GM23338 (cell line): ENCODE results near the gene ARAF.

Source experiments
- CTCF ChIP-seq, 2 experiments: fragments of 200-600 bp in 1 of 2; sonication (generic) in 1 of 2; conservative IDR thresholded peaks; 2 replicates each; pipeline versions ENCODE4 v1.5.1 to v1.6.1; 2016 to 2017; ENCODE audit warnings: antibody characterized with exemption in 2 of 2, low read depth in 2 of 2, mild to moderate bottlenecking in 2 of 2, moderate library complexity in 1 of 2
- ETS1 ChIP-seq: IDR thresholded peaks from 2 replicates; pipeline ENCODE4 v1.6.1; 2016; ENCODE audit warnings: antibody characterized with exemption
- EZH2 ChIP-seq: fragments of 200-600 bp; sonication (generic); IDR thresholded peaks from one replicate; pipeline ENCODE4 v1.8.0; 2017; ENCODE audit warnings: antibody characterized with exemption, mild to moderate bottlenecking, low read depth; ENCODE audit not compliant: unreplicated experiment
- EZH2phosphoT487 ChIP-seq: fragments of 200-600 bp; sonication (generic); IDR thresholded peaks from one replicate; pipeline ENCODE4 v1.8.1; 2018; ENCODE audit warnings: antibody characterized with exemption; ENCODE audit not compliant: unreplicated experiment
- JUNB ChIP-seq: IDR thresholded peaks from one replicate; pipeline ENCODE4 v1.6.1; 2016; ENCODE audit warnings: antibody characterized with exemption; ENCODE audit not compliant: unreplicated experiment
- REST ChIP-seq: IDR thresholded peaks from one replicate; pipeline ENCODE4 v1.6.1; 2018; ENCODE audit warnings: antibody characterized with exemption; ENCODE audit not compliant: unreplicated experiment

- TF ChIP-seq EZH2phosphoT487 (no peak), JUNB (no peak), REST (no peak), CTCF (conservative IDR thresholded peaks at IDR 0.05; ENCODE audit: low read depth in 2 of 2) (no peak), EZH2 (no peak), ETS1 (no peak)
These were observed 5.8 kb downstream of the ARAF start for GRCh38 chrX:47566841-47567240.
